Hepatic stellate cell (primary cell): ENCODE measurements around the gene NPC1.
A peak's percentile ranks its signal among the peaks of the same experiment; 100 is the strongest.
"Not testable (repeated sequence)": the region's sequence is repeated elsewhere in the genome, so short reads cannot be mapped to it uniquely, and the experiment has no call there.

Source experiments
- DNase-seq: peaks from one replicate; pipeline ENCODE4 v3.0.0; 2011; ENCODE audit warnings: low spot score

The NPC1 gene

GRCh38 chr18:23523429-23524212, 62.7 kb downstream of the NPC1 start:
- peak; percentile 50 for DNase-seq

GRCh38 chr18:23521907-23522306, 64.4 kb downstream of the NPC1 start:
- no peak for DNase-seq

- no peak for DNase-seq
Observed at GRCh38 chr18:23521271-23521670, 65.0 kb downstream of the NPC1 start.

GRCh38 chr18:23519734-23520133, 66.6 kb downstream of the NPC1 start:
- DNase-seq, result no peak

- peak; percentile 70 for DNase-seq
Observed at GRCh38 chr18:23515911-23516546, 70.3 kb downstream of the NPC1 start.

GRCh38 chr18:23512641-23513040, 73.7 kb downstream of the NPC1 start:
- no peak for DNase-seq

- not testable (repeated sequence) for DNase-seq
Observed at GRCh38 chr18:23512216-23512615, 74.1 kb downstream of the NPC1 start.

- DNase-seq, result not testable (repeated sequence)
Observed at GRCh38 chr18:23510923-23511322, 75.4 kb downstream of the NPC1 start.

- no peak for DNase-seq
Observed at GRCh38 chr18:23506393-23506792, 79.9 kb downstream of the NPC1 start.

- DNase-seq, result no peak
Observed at GRCh38 chr18:23504720-23505119, 81.6 kb downstream of the NPC1 start.

GRCh38 chr18:23503963-23504344, 82.4 kb downstream of the NPC1 start:
- DNase-seq, result no peak

- peak; percentile 89 for DNase-seq
Observed at GRCh38 chr18:23503038-23503962, 83.0 kb downstream of the NPC1 start, which contains the start of gene RMC1. TSS of gene RMC1 (plus strand) at chr18:23503511. CDS start at chr18:23503619, 108 bp downstream.

GRCh38 chr18:23502516-23503037, 83.7 kb downstream of the NPC1 start:
- no peak for DNase-seq

GRCh38 chr18:23501626-23502025, 84.7 kb downstream of the NPC1 start:
- DNase-seq, result no peak

- DNase-seq, result peak; percentile 45
Observed at GRCh38 chr18:23499291-23499781, 87.0 kb downstream of the NPC1 start.

GRCh38 chr18:23498877-23499276, 87.4 kb downstream of the NPC1 start:
- DNase-seq, result peak; percentile 60

- no peak for DNase-seq
Observed at GRCh38 chr18:23498117-23498516, 88.2 kb downstream of the NPC1 start.

- DNase-seq, result no peak
Observed at GRCh38 chr18:23495723-23496440, 90.4 kb downstream of the NPC1 start.

- no peak for DNase-seq
Observed at GRCh38 chr18:23494992-23495391, 91.3 kb downstream of the NPC1 start.

- DNase-seq, result no peak
Observed at GRCh38 chr18:23493654-23494053, 92.7 kb downstream of the NPC1 start.

GRCh38 chr18:23489586-23489985, 96.7 kb downstream of the NPC1 start:
- DNase-seq, result not testable (repeated sequence)
